GM04503 (cell line): ENCODE data around the gene RASA4B.
"Not testable (repeated sequence)": the region's sequence is repeated elsewhere in the genome, so short reads cannot be mapped to it uniquely, and the experiment has no call there.

Experiments
- DNase-seq: peaks from one replicate; pipeline ENCODE4 v3.0.0-alpha.2; 2012; ENCODE audit warnings: low read depth

The RASA4B gene

DNA sequence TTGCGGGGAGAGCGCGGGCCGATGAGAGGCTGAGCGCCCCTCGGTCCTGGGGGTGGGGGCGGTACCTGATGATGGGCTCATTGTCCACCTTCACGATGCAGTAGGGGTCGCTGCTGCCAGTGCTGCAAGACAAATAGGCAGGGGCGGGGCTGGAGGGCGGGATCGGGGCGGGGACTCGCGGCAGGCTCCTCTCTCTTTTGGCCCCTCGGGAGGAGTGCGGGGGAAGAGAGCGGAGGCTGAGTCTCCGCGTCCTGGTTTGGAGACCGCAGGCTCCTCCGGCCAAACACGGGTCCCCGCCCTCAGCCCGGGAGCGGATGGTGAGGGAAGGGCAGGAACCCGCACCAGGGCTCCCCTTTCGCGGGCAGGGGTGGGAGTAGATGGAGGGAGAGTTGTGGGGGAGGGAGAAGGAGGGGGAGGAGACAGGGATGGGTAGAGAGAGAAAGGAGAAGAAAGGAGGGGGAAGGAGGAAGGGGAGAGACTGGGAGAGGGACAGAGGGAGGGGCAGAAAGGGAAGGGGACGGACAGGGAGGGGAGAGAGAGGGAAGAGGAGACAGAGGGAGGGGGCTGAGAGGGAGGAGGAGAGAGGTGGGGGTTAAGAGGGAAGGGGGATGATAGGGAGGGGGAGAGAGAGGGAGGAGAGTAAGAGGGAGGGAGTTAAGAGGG lies 5.6 kb downstream of the RASA4B start:
- not testable (repeated sequence) for DNase-seq

DNA sequence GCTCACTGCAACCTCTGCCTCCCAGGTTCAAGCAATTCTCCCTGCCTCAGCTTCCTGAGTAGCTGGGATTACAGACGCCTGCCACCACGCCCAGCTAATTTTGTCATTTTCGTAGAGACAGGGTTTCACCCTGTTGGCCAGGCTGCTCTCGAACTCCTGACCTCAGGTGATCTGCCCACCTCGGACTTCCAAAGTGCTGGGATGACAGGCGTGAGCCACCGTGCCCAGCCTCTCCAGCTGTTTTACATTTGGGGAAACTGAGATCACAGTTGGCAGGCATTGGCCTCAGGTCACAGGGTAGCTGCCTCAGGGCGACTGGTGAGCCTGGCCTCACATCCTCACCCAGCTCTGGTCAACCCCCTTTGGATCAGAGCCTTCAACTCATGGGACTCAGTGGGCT lies 7.0 kb downstream of the RASA4B start:
- not testable (repeated sequence) for DNase-seq

- DNase-seq, result not testable (repeated sequence)
These were observed 10.0 kb downstream of the RASA4B start for GRCh38 chr7:102507410-102508088.

DNA sequence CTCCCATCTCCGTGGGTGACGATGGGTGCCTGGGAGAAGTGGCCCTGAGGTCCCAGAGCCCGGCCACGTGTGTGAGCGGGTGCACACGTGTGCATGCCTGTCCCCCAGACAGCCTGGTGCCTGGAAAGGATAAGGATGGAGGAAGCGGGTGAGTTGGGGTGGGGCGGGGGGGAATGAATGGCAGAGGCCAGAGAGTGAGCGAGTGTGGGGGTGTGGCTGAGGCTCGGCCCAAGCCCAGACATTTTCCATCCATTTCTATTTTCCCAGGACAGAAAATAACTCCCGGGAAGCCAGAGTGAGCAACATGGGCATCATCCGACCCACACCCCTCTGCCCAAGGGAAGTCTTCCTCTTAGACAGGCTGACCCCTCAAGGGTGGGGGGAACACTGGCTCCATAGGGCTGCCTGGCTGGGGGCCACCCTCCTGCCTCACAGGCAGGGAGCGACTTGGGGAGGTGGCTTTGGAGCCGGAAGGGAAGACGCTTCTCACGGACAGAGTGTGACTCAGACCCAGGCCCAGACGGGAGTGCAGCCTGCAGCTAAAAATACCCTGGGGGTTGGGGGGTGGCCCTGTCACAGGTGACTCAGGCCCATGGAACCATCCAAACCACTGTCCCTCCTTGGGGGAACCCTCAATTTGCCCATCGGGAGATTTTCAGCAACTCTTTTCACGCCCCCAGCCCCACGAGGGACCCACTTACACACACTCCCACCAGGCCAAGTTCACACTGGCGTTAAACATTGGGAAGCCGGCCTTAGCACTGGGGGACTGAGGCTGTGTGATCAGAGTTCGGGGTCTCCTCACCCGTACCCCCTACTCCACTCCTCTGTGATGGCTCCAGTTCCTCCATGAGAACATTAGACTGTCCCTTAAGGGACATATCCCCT lies 12.0 kb downstream of the RASA4B start:
- DNase-seq, result not testable (repeated sequence)

- not testable (repeated sequence) for DNase-seq
These were observed 14.4 kb downstream of the RASA4B start for GRCh38 chr7:102503141-102503540.

- not testable (repeated sequence) for DNase-seq
These were observed 19.3 kb downstream of the RASA4B start for GRCh38 chr7:102498321-102498720.

- not testable (repeated sequence) for DNase-seq
These were observed 20.3 kb downstream of the RASA4B start for GRCh38 chr7:102497308-102497707.

DNA sequence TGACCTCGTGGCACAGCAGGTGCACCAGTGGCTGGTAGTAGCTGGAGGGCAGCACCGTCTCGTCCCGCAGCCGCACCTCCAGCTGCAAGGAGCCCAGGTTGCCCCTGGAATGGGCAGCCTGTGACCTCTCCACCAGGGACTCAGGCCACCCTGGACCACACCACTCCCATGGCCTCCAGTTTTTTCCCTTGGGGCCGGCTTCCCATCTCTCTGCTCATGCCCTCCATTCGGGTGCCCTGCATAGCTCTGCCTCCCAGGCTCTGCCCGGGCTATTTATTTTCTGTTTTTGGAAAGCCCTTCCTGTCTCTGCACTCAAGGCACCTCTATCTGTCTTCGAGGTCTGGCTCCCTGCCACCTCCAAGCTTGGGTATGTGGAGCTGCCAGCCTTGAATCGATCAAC lies 20.7 kb downstream of the RASA4B start:
- not testable (repeated sequence) for DNase-seq

- DNase-seq, result not testable (repeated sequence)
These were observed 23.0 kb downstream of the RASA4B start for GRCh38 chr7:102494473-102495149.

DNA sequence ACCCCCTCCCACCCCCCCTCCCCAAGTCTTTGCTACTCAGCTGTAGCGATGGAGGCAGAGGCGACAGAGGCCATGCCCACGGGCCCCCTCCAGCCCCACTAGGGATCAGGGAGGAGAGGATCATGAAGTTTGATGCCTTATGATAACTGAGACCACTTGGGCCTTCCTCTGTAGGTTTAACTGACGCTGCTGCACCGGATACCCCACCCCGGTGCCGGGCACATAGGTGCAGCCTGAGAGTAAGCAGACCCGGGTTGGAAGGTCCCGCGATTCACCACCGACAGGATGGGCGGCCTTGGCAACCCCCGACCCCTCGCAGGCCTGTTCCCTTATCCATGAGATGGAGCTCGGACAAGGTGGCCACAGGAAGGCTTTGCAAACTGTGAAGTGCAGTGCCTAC lies 23.6 kb downstream of the RASA4B start:
- not testable (repeated sequence) for DNase-seq

DNA sequence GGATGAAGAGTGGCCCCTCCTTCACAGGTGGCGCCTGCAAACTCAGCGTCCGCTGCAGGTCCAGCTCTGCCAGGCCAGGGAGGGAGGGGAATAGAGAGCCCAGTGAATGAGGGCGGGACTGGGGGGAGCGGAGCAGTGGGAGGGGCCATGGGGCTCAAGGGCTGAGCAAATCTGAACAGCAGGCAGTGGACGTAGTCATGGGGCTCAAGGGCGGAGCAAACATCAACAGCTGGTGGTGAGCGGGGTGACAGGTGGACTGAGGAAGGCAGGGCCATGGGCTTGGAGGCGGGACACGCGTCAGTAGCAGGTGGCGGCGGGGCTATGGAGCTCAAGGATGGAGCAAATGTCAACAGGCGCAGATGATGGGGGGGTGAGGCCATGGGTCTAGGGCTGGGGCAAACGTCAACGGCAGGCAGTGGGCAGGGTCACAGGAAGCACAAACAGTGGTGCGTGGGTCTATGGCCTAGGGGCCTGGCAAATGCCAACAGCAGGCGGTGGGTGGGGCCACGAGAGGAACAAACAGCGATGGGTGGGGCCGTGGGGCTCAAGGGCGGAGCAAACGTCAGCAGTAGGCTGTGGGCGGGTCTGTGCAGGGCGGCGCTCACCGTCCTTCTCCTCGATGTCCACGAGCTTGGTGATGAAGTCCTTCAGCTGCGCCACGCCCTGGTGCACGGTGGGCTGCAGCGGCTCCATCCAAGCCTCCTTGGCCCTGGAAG lies 24.2 kb downstream of the RASA4B start:
- not testable (repeated sequence) for DNase-seq

- not testable (repeated sequence) for DNase-seq
These were observed 27.0 kb downstream of the RASA4B start for GRCh38 chr7:102490529-102491075.

- not testable (repeated sequence) for DNase-seq
These were observed 33.3 kb downstream of the RASA4B start for GRCh38 chr7:102484317-102484716.

DNA sequence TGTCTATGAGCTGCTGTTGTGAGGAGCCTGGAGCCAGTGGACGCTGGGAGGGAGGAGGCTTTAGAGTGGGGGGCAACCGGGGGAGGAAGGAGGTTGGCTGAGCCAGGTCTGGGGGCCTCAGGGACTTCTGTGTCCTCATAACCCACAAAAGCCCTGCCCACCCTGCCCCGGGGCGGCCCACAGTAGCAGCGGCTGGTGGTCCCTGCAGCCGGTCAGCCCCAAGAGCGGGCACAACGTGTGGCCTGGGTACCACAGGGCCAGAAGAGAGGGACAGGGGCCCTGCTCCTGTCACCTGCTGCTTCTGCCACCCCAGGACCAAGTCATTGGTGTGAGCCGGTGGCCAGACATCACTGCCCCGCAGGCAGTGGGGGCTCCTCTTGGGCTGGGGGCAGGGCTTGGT lies 35.6 kb downstream of the RASA4B start:
- not testable (repeated sequence) for DNase-seq

GRCh38 chr7:102479982-102480637 lies 37.5 kb downstream of the RASA4B start:
- DNase-seq, result not testable (repeated sequence)

DNA sequence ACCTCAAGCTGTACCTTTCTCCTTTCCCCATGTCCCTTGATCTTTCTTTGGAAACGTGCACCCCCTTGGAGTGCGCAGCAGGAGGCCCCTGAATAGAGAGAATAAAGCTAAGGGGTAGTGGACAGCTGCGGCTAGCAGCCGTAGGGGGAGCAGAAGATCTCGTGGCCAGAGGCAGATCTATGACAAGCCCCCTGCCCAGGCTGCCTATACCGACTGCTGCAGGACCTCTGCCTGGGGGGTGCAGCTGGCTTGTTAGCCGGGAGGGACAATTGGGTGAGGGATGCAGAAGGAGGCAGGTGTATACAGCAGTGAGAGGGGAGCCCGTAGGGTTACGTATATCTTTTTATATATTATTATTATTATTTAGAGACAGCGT lies 38.4 kb downstream of the RASA4B start:
- DNase-seq, result not testable (repeated sequence)

- DNase-seq, result not testable (repeated sequence)
These were observed 39.0 kb downstream of the RASA4B start, which contains the start of gene POLR2J for GRCh38 chr7:102478314-102479208. TSS of gene POLR2J (minus strand) at chr7:102478922. CDS start at chr7:102478860, 62 bp downstream.

- not testable (repeated sequence) for DNase-seq
These were observed 42.7 kb downstream of the RASA4B start for GRCh38 chr7:102474736-102475435.

DNA sequence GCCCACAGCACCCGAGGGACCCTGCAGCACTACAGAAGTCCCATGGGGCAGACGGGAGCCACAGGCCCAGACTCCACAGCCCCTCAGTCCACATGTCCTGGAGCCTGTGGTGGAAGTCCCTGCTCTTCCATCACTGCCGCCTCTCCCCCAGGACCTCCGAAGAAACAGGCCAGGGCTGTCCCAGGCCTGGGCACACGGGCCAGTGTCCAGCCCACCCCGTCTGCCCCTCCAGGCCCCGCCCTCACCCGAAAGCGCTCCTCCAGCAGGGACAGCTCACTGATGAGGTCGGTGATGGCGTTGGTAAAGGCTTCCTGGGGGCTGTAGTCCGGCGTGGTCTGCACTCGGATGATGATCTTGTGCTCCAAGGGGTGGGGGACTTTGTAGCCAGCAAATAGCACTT lies 43.5 kb downstream of the RASA4B start:
- DNase-seq, result not testable (repeated sequence)
